Measurements from ENCODE around the gene CADM1. TPM values are rescaled to one million over a fixed set of nuclear protein-coding genes. Genes with fewer than 3 reads are reported as not detected.

Gene CADM1
- total and polyA plus RNA-seq, 2 donors from 2014 or later, result 24.0 to 33.5 TPM

- no peaks in the 10 kb centered on the region for H3K9me3 ChIP-seq (ENCODE audit: control insufficient read depth in 2 of 3, insufficient read depth in 1 of 3, low read length in 3 of 3)
- TF ChIP-seq, protein P1, sequence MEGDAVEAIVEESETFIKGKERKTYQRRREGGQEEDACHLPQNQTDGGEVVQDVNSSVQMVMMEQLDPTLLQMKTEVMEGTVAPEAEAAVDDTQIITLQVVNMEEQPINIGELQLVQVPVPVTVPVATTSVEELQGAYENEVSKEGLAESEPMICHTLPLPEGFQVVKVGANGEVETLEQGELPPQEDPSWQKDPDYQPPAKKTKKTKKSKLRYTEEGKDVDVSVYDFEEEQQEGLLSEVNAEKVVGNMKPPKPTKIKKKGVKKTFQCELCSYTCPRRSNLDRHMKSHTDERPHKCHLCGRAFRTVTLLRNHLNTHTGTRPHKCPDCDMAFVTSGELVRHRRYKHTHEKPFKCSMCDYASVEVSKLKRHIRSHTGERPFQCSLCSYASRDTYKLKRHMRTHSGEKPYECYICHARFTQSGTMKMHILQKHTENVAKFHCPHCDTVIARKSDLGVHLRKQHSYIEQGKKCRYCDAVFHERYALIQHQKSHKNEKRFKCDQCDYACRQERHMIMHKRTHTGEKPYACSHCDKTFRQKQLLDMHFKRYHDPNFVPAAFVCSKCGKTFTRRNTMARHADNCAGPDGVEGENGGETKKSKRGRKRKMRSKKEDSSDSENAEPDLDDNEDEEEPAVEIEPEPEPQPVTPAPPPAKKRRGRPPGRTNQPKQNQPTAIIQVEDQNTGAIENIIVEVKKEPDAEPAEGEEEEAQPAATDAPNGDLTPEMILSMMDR (IDR thresholded peaks at IDR 0.05; ENCODE audit: borderline replicate concordance, extremely low read depth, insufficient read depth), result peak; percentile 56
- no peak overlapping the region for H3K4me3 ChIP-seq (ENCODE audit: low read length in 3 of 3)
- no peaks in the 10 kb centered on the region for H3K4me1 ChIP-seq (ENCODE audit: control insufficient read depth in 2 of 3, insufficient read depth in 2 of 3, low read depth in 1 of 3, low read length in 3 of 3)
- intact Hi-C loops (cut with DNase I), result loop anchor here (10.0 kb wide), 1 partner anchor 940 kb away; no protein-coding TSS in a partner anchor
- H3K27ac ChIP-seq (ENCODE audit: low read depth in 2 of 2, low read length in 2 of 2), result no peak overlapping the region
- H3K36me3 ChIP-seq (ENCODE audit: control insufficient read depth in 2 of 3, insufficient read depth in 3 of 3, low read length in 3 of 3), result no peaks in the 10 kb centered on the region
- FAIRE-seq (peak; percentile 97), DNase-seq (peak in 1 of 5 donors; percentile 49)
- H3K27me3 ChIP-seq (ENCODE audit: control insufficient read depth, insufficient read depth, low read length), result no peaks in the 10 kb centered on the region
- H3K9ac ChIP-seq (ENCODE audit: low read length in 3 of 3), result no peak overlapping the region
Observed at GRCh38 chr11:115334932-115335788, 169.1 kb downstream of the CADM1 start.

DNA sequence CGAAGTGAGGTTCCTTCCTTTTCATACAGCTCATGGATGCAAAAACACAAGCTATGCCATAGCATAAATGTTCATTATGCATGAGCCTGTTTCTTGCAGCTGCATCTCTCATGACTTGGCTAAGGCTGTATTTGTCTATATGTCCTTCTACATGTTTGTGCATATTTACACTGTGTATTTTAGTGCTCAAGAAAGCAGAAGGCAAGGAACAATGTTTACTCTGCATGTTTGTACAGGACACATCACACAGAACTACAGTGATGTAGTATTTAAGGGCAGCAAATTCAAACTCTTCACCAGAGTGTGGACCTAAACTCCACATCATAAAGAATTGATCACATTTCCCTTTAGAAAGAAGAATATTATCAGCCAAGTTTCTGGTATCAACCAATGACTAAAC is 170.3 kb downstream of the CADM1 start:
- no peaks in the 10 kb centered on the region for H3K4me1 ChIP-seq (ENCODE audit: control insufficient read depth in 2 of 3, insufficient read depth in 2 of 3, low read depth in 1 of 3, low read length in 3 of 3)
- H3K4me3 ChIP-seq (ENCODE audit: low read length in 3 of 3), result no peak overlapping the region
- no peak overlapping the region for H3K9ac ChIP-seq (ENCODE audit: low read length in 3 of 3)
- H3K9me3 ChIP-seq (ENCODE audit: control insufficient read depth in 2 of 3, insufficient read depth in 1 of 3, low read length in 3 of 3), result no peaks in the 10 kb centered on the region
- no peaks in the 10 kb centered on the region for H3K36me3 ChIP-seq (ENCODE audit: control insufficient read depth in 2 of 3, insufficient read depth in 3 of 3, low read length in 3 of 3)
- TF ChIP-seq, protein P1 (IDR thresholded peaks at IDR 0.05; ENCODE audit: borderline replicate concordance, extremely low read depth, insufficient read depth), result no peak
- intact Hi-C loops (cut with DNase I), result loop anchor here (10.0 kb wide), 1 partner anchor 941 kb away; no protein-coding TSS in a partner anchor
- H3K27ac ChIP-seq (ENCODE audit: low read depth in 2 of 2, low read length in 2 of 2), result no peak overlapping the region
- H3K27me3 ChIP-seq (ENCODE audit: control insufficient read depth, insufficient read depth, low read length), result no peaks in the 10 kb centered on the region
- DNase-seq (no peak), FAIRE-seq (no peak)

DNA sequence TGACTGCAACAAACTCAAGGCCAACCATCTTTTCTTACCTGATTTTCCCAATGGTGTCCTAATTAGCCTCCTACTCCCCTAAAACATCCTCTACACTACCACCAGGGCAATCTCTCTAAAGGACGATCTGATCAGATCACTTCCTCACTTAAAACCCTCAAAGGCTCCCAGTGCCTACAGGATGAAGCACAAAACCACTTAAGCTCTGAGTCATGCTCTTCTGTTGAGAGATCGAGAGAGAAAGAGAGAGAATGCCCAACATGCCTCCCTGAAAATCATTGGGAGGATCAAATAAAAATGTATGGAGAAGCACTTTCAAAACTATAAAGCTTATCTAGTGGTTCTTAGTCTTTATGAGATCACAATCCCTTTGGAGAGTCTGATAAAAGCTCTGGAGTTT is 171.1 kb downstream of the CADM1 start:
- no peaks in the 10 kb centered on the region for H3K9me3 ChIP-seq (ENCODE audit: control insufficient read depth in 2 of 3, insufficient read depth in 1 of 3, low read length in 3 of 3)
- H3K27me3 ChIP-seq (ENCODE audit: control insufficient read depth, insufficient read depth, low read length), result no peaks in the 10 kb centered on the region
- no peak for FAIRE-seq
- no peak for DNase-seq
- no peak overlapping the region for H3K4me3 ChIP-seq (ENCODE audit: low read length in 3 of 3)
- H3K27ac ChIP-seq (ENCODE audit: low read depth in 2 of 2, low read length in 2 of 2), result no peak overlapping the region
- H3K36me3 ChIP-seq (ENCODE audit: control insufficient read depth in 2 of 3, insufficient read depth in 3 of 3, low read length in 3 of 3), result no peaks in the 10 kb centered on the region
- no peaks in the 10 kb centered on the region for H3K4me1 ChIP-seq (ENCODE audit: control insufficient read depth in 2 of 3, insufficient read depth in 2 of 3, low read depth in 1 of 3, low read length in 3 of 3)
- TF ChIP-seq, protein P1 (IDR thresholded peaks at IDR 0.05; ENCODE audit: borderline replicate concordance, extremely low read depth, insufficient read depth), result no peak
- intact Hi-C loops (cut with DNase I), result loop anchor here (10.0 kb wide), 1 partner anchor 942 kb away; no protein-coding TSS in a partner anchor
- no peak overlapping the region for H3K9ac ChIP-seq (ENCODE audit: low read length in 3 of 3)
